Measurements from ENCODE around the gene DISP3. TPM values are rescaled to one million over a fixed set of nuclear protein-coding genes. Genes with fewer than 3 reads are reported as not detected.

DISP3 gene
- total and polyA plus RNA-seq, 9 of the 15 experiments (the other 6 are each of a cell fraction or from before 2014, with no cell fraction given), result 0.03 to 0.19 (median 0.15) TPM; not detected in 5

DNA sequence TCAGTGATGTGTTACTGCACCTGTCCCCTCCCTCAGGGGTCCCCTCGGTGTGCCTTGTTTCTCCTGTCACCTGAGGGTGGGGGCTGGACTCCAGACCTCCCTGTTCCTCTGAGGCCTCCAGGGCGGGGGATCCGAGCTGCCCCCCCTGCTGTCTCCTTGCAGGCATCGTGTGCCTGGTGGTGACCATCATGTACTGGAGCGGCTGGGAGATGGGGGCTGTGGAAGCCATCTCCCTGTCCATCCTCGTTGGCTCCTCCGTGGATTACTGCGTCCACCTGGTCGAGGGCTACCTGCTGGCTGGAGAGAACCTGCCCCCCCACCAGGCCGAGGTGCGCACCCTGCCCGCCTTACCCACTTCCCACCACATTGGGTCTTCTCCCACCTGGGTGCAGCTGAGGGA, 56.4 kb downstream of the DISP3 start (continued):
- TF ChIP-seq, protein P1, sequence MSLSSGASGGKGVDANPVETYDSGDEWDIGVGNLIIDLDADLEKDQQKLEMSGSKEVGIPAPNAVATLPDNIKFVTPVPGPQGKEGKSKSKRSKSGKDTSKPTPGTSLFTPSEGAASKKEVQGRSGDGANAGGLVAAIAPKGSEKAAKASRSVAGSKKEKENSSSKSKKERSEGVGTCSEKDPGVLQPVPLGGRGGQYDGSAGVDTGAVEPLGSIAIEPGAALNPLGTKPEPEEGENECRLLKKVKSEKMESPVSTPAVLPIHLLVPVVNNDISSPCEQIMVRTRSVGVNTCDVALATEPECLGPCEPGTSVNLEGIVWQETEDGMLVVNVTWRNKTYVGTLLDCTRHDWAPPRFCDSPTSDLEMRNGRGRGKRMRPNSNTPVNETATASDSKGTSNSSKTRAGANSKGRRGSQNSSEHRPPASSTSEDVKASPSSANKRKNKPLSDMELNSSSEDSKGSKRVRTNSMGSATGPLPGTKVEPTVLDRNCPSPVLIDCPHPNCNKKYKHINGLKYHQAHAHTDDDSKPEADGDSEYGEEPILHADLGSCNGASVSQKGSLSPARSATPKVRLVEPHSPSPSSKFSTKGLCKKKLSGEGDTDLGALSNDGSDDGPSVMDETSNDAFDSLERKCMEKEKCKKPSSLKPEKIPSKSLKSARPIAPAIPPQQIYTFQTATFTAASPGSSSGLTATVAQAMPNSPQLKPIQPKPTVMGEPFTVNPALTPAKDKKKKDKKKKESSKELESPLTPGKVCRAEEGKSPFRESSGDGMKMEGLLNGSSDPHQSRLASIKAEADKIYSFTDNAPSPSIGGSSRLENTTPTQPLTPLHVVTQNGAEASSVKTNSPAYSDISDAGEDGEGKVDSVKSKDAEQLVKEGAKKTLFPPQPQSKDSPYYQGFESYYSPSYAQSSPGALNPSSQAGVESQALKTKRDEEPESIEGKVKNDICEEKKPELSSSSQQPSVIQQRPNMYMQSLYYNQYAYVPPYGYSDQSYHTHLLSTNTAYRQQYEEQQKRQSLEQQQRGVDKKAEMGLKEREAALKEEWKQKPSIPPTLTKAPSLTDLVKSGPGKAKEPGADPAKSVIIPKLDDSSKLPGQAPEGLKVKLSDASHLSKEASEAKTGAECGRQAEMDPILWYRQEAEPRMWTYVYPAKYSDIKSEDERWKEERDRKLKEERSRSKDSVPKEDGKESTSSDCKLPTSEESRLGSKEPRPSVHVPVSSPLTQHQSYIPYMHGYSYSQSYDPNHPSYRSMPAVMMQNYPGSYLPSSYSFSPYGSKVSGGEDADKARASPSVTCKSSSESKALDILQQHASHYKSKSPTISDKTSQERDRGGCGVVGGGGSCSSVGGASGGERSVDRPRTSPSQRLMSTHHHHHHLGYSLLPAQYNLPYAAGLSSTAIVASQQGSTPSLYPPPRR (CRISPR knock-in tag; IDR thresholded peaks at IDR 0.05; ENCODE audit: borderline replicate concordance), result no peak
- TF ChIP-seq PPARD (CRISPR knock-in tag; IDR thresholded peaks at IDR 0.05), result no peak
- TF ChIP-seq POU5F1 (IDR thresholded peaks at IDR 0.05; ENCODE audit: borderline replicate concordance, low read depth, low read length, partially characterized antibody), result no peak
- no peak for TF ChIP-seq HDGF (IDR thresholded peaks at IDR 0.05)
- TF ChIP-seq ZNF699 (CRISPR knock-in tag; IDR thresholded peaks at IDR 0.05; ENCODE audit: insufficient replicate concordance), result no peak
